ENCODE data around the gene ACKR2.

Gene ACKR2

DNA sequence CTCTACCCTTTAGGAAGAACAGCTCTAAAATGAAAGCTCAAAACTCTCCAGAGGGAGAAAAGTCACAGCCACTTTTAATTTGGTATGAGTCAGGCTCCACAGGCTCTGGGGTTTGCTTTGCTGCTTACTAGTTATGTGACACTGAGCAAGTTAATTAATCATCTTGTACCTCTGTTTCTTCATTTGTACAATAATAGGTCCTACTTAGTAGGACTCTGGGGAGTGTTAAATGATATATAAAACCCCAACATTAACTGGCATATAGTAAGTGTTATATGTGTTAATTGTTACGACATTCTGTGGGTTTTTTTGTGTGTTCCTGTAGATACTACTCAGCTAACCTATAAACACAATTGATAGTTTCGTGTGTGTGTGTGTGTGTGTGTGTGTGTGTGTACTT lies 6.6 kb downstream of the ACKR2 start:
- no peak for TF ChIP-seq CTCF (IDR thresholded peaks at IDR 0.05; ENCODE audit: low read depth, low read length)
- DNase-seq (ENCODE audit: low read depth, low spot score): no peak
- H3K4me3 ChIP-seq (ENCODE audit: low read depth, low read length): no peak overlapping the region
- in situ Hi-C loops (cut with HindIII; ENCODE audit: low sequenced_read_pairs): no loop called here

DNA sequence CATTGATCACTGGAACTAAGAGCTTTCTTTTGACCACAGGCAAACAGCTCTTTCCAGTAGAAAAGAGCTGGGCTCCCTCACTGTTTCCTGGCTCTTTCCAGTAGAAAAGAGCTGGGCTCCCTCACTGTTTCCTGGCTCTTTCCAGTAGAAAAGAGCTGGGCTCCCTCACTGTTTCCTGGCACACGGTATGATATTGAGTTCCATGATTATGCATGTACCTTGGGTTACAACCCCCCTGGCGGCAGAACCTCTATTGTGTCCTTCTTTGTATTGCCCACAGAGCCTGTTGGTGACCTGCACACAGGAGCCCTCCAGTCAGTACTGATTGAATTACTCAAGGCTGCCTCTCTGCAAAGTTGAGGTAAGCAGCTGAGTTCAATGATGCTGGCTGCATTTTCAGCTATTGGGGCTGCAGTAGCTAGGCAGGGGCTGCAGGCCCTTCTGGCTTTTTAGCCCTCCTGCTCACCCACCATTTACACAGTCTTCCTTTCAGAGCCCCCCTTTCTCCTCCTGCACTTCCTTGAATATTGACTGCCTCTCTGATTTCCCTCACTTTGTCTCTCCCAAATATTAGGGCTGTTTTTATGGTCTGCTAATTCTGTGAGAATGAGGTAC lies 10.2 kb downstream of the ACKR2 start:
- no peak overlapping the region for H3K4me3 ChIP-seq (ENCODE audit: low read depth, low read length)
- in situ Hi-C loops (cut with HindIII; ENCODE audit: low sequenced_read_pairs): no loop called here
- TF ChIP-seq CTCF (IDR thresholded peaks at IDR 0.05; ENCODE audit: low read depth, low read length): no peak
- DNase-seq (ENCODE audit: low read depth, low spot score): no peak

GRCh38 chr3:42820746-42821051 lies 11.5 kb downstream of the ACKR2 start:
- no peak for TF ChIP-seq CTCF (IDR thresholded peaks at IDR 0.05; ENCODE audit: low read depth, low read length)
- H3K4me3 ChIP-seq (ENCODE audit: low read depth, low read length): no peak overlapping the region
- in situ Hi-C loops (cut with HindIII; ENCODE audit: low sequenced_read_pairs): no loop called here
- DNase-seq (ENCODE audit: low read depth, low spot score): no peak

- no peak for TF ChIP-seq CTCF (IDR thresholded peaks at IDR 0.05; ENCODE audit: low read depth, low read length)
- in situ Hi-C loops (cut with HindIII; ENCODE audit: low sequenced_read_pairs): no loop called here
- no peak for DNase-seq (ENCODE audit: low read depth, low spot score)
- H3K4me3 ChIP-seq (ENCODE audit: low read depth, low read length): no peak overlapping the region
Measured at GRCh38 chr3:42822828-42823227, 13.6 kb downstream of the ACKR2 start.

DNA sequence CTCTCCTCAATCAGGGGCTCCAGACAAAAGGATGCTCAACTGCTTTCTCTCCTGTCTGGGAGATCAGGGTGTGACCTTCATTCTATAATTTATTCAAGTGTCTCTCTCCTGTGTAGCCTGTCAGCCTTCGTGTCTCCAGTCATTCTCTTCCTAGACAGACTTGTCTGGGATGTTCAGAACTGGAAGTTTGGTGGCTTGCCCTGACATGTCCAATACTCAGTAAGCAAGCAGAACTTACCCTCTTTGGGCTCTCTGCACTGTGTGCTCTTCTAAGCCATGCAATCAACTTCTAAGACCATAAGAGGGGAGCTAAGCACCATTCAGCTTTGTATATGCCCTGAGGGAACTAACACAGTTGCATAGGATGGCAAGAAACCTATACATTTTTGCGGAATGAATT lies 14.1 kb downstream of the ACKR2 start:
- TF ChIP-seq CTCF (IDR thresholded peaks at IDR 0.05; ENCODE audit: low read depth, low read length): no peak
- in situ Hi-C loops (cut with HindIII; ENCODE audit: low sequenced_read_pairs): no loop called here
- no peak for DNase-seq (ENCODE audit: low read depth, low spot score)
- H3K4me3 ChIP-seq (ENCODE audit: low read depth, low read length): no peak overlapping the region

DNA sequence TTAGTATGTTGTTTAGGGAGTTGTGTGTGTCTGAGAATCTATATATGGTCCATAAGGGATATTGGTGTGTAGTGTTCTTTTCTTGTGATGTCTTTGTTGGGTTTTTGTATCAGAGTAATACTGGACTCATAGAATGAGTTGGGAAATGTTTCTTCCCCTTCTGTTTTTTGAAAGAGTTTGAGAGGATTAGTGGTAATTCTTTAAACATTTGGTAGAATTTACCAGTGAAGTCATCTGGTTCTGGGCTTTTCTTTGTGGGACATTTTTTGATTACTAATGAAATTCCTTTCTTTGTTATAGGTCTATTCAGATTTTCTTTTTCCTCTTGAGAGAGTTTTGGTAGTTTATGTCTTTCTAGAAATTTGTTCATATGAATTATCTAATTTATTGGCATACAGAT lies 16.9 kb downstream of the ACKR2 start:
- DNase-seq (ENCODE audit: low read depth, low spot score): no peak
- H3K4me3 ChIP-seq (ENCODE audit: low read depth, low read length): no peak overlapping the region
- in situ Hi-C loops (cut with HindIII; ENCODE audit: low sequenced_read_pairs): no loop called here
- no peak for TF ChIP-seq CTCF (IDR thresholded peaks at IDR 0.05; ENCODE audit: low read depth, low read length)

GRCh38 chr3:42827023-42827422 lies 17.8 kb downstream of the ACKR2 start:
- no peak for TF ChIP-seq CTCF (IDR thresholded peaks at IDR 0.05; ENCODE audit: low read depth, low read length)
- no peak for DNase-seq (ENCODE audit: low read depth, low spot score)
- in situ Hi-C loops (cut with HindIII; ENCODE audit: low sequenced_read_pairs): no loop called here
- H3K4me3 ChIP-seq (ENCODE audit: low read depth, low read length): no peak overlapping the region

Data from astrocyte of the spinal cord (primary cell).